ENCODE data around the gene CACNB1.

DNA sequence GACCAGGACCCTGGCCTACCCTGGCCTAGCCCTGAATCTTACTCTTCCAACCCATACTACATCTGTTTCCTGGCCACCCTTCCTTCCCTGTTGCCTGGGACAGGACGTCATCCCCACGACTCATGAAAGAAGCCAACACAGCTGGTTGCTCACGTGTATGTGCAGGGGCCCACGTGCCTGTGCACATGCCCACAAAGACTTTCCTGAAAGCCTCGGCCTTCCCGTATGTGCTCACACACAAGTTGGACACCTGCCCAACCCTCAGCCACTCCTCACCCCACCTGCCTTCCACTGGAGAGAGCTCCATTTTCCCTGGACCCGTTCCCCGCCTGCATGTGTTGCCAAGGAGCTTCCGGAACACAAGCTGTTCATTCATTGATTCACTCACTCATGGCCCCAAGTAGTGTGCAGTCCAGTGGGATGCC is 53.0 kb downstream of the CACNB1 start:
- peak in 1 of 2 donors; percentile 93 for TF ChIP-seq EP300 (IDR thresholded peaks at IDR 0.05)
- TF ChIP-seq, protein P1, sequence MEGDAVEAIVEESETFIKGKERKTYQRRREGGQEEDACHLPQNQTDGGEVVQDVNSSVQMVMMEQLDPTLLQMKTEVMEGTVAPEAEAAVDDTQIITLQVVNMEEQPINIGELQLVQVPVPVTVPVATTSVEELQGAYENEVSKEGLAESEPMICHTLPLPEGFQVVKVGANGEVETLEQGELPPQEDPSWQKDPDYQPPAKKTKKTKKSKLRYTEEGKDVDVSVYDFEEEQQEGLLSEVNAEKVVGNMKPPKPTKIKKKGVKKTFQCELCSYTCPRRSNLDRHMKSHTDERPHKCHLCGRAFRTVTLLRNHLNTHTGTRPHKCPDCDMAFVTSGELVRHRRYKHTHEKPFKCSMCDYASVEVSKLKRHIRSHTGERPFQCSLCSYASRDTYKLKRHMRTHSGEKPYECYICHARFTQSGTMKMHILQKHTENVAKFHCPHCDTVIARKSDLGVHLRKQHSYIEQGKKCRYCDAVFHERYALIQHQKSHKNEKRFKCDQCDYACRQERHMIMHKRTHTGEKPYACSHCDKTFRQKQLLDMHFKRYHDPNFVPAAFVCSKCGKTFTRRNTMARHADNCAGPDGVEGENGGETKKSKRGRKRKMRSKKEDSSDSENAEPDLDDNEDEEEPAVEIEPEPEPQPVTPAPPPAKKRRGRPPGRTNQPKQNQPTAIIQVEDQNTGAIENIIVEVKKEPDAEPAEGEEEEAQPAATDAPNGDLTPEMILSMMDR (IDR thresholded peaks at IDR 0.05), result no peak

Data from tibial nerve (tissue), 4 donors.